GM23338 (cell line): Measurements from ENCODE around the gene S1PR2. TPM values are rescaled to one million over a fixed set of nuclear protein-coding genes. Genes with fewer than 3 reads are reported as not detected.
"Not testable (repeated sequence)": the region's sequence is repeated elsewhere in the genome, so short reads cannot be mapped to it uniquely, and the experiment has no call there.

Experiments
- ATAC-seq: fragments of 200-7000 bp; cut with Tn5 transposase; 3 replicates; pipeline ENCODE4 v1.9.1; 2020
- DNase-seq: peaks from one replicate; pipeline ENCODE4 v3.0.0-alpha.2; 2015; ENCODE audit warnings: low spot score
- H2AFZ ChIP-seq: fragments of 200-600 bp; sonication (generic); 2 replicates; pipeline ENCODE4 v1.8.0; 2016; ENCODE audit warnings: antibody characterized with exemption, mild to moderate bottlenecking, moderate library complexity
- H3F3A ChIP-seq: fragments of 200-600 bp; sonication (generic); replicated peaks from 2 replicates; pipeline ENCODE4 v1.8.0; 2017; ENCODE audit warnings: antibody characterized with exemption, mixed run types, low read depth
- H3K27ac ChIP-seq: fragments of 200-600 bp; sonication (generic); 2 replicates; pipeline ENCODE4 v1.6.1; 2016; ENCODE audit warnings: low read depth
- H3K27me3 ChIP-seq: fragments of 200-600 bp; sonication (generic); 2 replicates; pipeline ENCODE4 v1.8.0; 2016; ENCODE audit warnings: mild to moderate bottlenecking, mixed run types, moderate library complexity; ENCODE audit not compliant: insufficient read depth
- H3K36me3 ChIP-seq: fragments of 200-600 bp; sonication (generic); 2 replicates; pipeline ENCODE4 v1.8.0; 2016; ENCODE audit warnings: mild to moderate bottlenecking; ENCODE audit not compliant: insufficient read depth
- H3K4me1 ChIP-seq: fragments of 200-600 bp; sonication (generic); 2 replicates; pipeline ENCODE4 v1.8.0; 2016; ENCODE audit warnings: mild to moderate bottlenecking, moderate library complexity; ENCODE audit not compliant: insufficient read depth
- H3K4me2 ChIP-seq: fragments of 200-600 bp; sonication (generic); 2 replicates; pipeline ENCODE4 v1.7.1; 2017; ENCODE audit warnings: mixed run types
- H3K4me3 ChIP-seq: fragments of 200-600 bp; sonication (generic); 2 replicates; pipeline ENCODE4 v1.6.1; 2016; ENCODE audit warnings: mixed run types
- H3K79me2 ChIP-seq: fragments of 200-600 bp; sonication (generic); replicated peaks from 2 replicates; pipeline ENCODE4 v1.8.0; 2017; ENCODE audit warnings: mild to moderate bottlenecking; ENCODE audit not compliant: insufficient read depth
- H3K9me2 ChIP-seq: fragments of 200-600 bp; sonication (generic); 2 replicates; pipeline ENCODE4 v1.8.0; 2017; ENCODE audit not compliant: insufficient read depth
- H4K20me1 ChIP-seq: fragments of 200-600 bp; sonication (generic); replicated peaks from 2 replicates; pipeline ENCODE4 v1.8.0; 2017; ENCODE audit warnings: mild to moderate bottlenecking; ENCODE audit not compliant: insufficient read depth
- H3K27ac Mint-ChIP-seq: 2 replicates; pipeline ENCODE4 v1.8.0; 2020; ENCODE audit warnings: inconsistent platforms, mild to moderate bottlenecking, moderate library complexity, mixed read lengths
- H3K27me3 Mint-ChIP-seq: 3 replicates; pipeline ENCODE4 v1.8.0; 2022; ENCODE audit warnings: low read depth, mild to moderate bottlenecking, moderate library complexity, mixed read lengths, inconsistent platforms; ENCODE audit not compliant: insufficient read depth, poor library complexity
- H3K36me3 Mint-ChIP-seq: 3 replicates; pipeline ENCODE4 v1.8.0; 2021; ENCODE audit warnings: low read depth, mild to moderate bottlenecking, inconsistent platforms, moderate library complexity, mixed read lengths
- H3K4me1 Mint-ChIP-seq: 3 replicates; pipeline ENCODE4 v1.8.0; 2020; ENCODE audit warnings: mild to moderate bottlenecking, inconsistent platforms, mixed read lengths
- H3K4me3 Mint-ChIP-seq: 3 replicates; pipeline ENCODE4 v1.8.0; 2021; ENCODE audit warnings: moderate library complexity, mild to moderate bottlenecking, inconsistent platforms, mixed read lengths
- H3K9me3 Mint-ChIP-seq: 3 replicates; pipeline ENCODE4 v1.8.0; 2020; ENCODE audit warnings: moderate library complexity, mild to moderate bottlenecking, inconsistent platforms, mixed read lengths
- ETS1 ChIP-seq: IDR thresholded peaks from 2 replicates; pipeline ENCODE4 v1.6.1; 2016; ENCODE audit warnings: antibody characterized with exemption
- EZH2phosphoT487 ChIP-seq: fragments of 200-600 bp; sonication (generic); IDR thresholded peaks from one replicate; pipeline ENCODE4 v1.8.1; 2018; ENCODE audit warnings: antibody characterized with exemption; ENCODE audit not compliant: unreplicated experiment
- NANOG ChIP-seq: IDR thresholded peaks from 2 replicates; pipeline ENCODE4 v1.6.1; 2016; ENCODE audit warnings: antibody characterized with exemption, borderline replicate concordance
- ZNF331 ChIP-seq: fragments of 250-450 bp; sonication (Bioruptor Pico); IDR thresholded peaks from 2 replicates; pipeline ENCODE4 v1.5.0; 2020; ENCODE audit warnings: low read depth, mild to moderate bottlenecking, moderate library complexity
- polyA plus RNA-seq: library from polyadenylated mRNA; unstranded; fragments of >200 nt; fragmentation: Nextera tagmentation; extraction: Ambion mirVana; gene quantifications from 2 replicates; pipeline ENCODE4 v1.2.1, GENCODE V29; 2016
- total RNA-seq: library from RNA; depleted of rRNA; stranded (reverse); fragments of >200 nt; shearing (Covaris generic); gene quantifications from 2 replicates; pipeline ENCODE4 v1.2.3, GENCODE V29; 2014

S1PR2 gene
- total and polyA plus RNA-seq, 2 experiments from 2014 or later = 9.2 to 13.9 TPM

GRCh38 chr19:10238172-10238783 is 7.1 kb upstream of the S1PR2 start:
- no peaks in the 10 kb centered on the region for H3K9me2 ChIP-seq
- no peak overlapping the region for H3K27ac ChIP-seq
- H3K36me3 Mint-ChIP-seq = no peaks in the 10 kb centered on the region
- no peaks in the 10 kb centered on the region for H3K4me1 ChIP-seq
- H4K20me1 ChIP-seq = no peaks in the 10 kb centered on the region
- no peaks in the 10 kb centered on the region for H3K36me3 ChIP-seq
- H3K27me3 ChIP-seq = no peaks in the 10 kb centered on the region
- ATAC-seq (no peak), DNase-seq (no peak)
- no peak for TF ChIP-seq ETS1
- no peaks in the 10 kb centered on the region for H3K79me2 ChIP-seq
- H3K4me3 Mint-ChIP-seq = no peak overlapping the region
- no peak overlapping the region for H2AFZ ChIP-seq
- no peak overlapping the region for H3K4me3 ChIP-seq
- no peak overlapping the region for H3K4me2 ChIP-seq
- H3K4me1 Mint-ChIP-seq = peaks cover 6% of the 10 kb centered on the region
- H3K27ac Mint-ChIP-seq = no peak overlapping the region
- H3K27me3 Mint-ChIP-seq = peaks cover 8% of the 10 kb centered on the region
- no peaks in the 10 kb centered on the region; the same call in 2 of the 3 replicates for H3K9me3 Mint-ChIP-seq
- no peaks in the 10 kb centered on the region for H3F3A ChIP-seq

- Histone ChIP-seq H3K27me3 (no peaks in the 10 kb centered on the region), H3K4me3 (no peak overlapping the region), H3K9me2 (no peaks in the 10 kb centered on the region), H3F3A (no peaks in the 10 kb centered on the region), H2AFZ (no peak overlapping the region), H3K4me2 (no peak overlapping the region), H3K27ac (no peak overlapping the region), H3K36me3 (no peaks in the 10 kb centered on the region), H4K20me1 (no peaks in the 10 kb centered on the region), H3K4me1 (no peaks in the 10 kb centered on the region), H3K79me2 (no peaks in the 10 kb centered on the region)
- no peak for TF ChIP-seq ZNF331
- no peak for TF ChIP-seq EZH2phosphoT487
- no peak for TF ChIP-seq ETS1
- no peak for TF ChIP-seq NANOG
- Mint-ChIP-seq H3K36me3 (no peaks in the 10 kb centered on the region), H3K9me3 (no peaks in the 10 kb centered on the region; the same call in 2 of the 3 replicates), H3K4me1 (peaks cover 6% of the 10 kb centered on the region), H3K27ac (no peak overlapping the region), H3K4me3 (no peak overlapping the region), H3K27me3 (peaks cover 8% of the 10 kb centered on the region)
- DNase-seq (no peak), ATAC-seq (peak; percentile 28; the same call in 1 of the 3 replicates)
Measured at GRCh38 chr19:10237702-10238101, 6.6 kb upstream of the S1PR2 start.

GRCh38 chr19:10235409-10235808 is 4.3 kb upstream of the S1PR2 start:
- not testable (repeated sequence) for H3K4me1 ChIP-seq, H3F3A ChIP-seq, H3K4me1 Mint-ChIP-seq, H3K27ac ChIP-seq, DNase-seq, H3K9me2 ChIP-seq, H3K4me2 ChIP-seq, H2AFZ ChIP-seq, H3K4me3 Mint-ChIP-seq, H3K27me3 ChIP-seq, H3K27ac Mint-ChIP-seq, H3K79me2 ChIP-seq, H3K4me3 ChIP-seq, ATAC-seq, H3K36me3 Mint-ChIP-seq, H3K27me3 Mint-ChIP-seq, H3K36me3 ChIP-seq, H4K20me1 ChIP-seq, H3K9me3 Mint-ChIP-seq
